PC-9 (cell line): Measurements from ENCODE around the gene LIN37.

ENCODE experiments used
- CTCF ChIP-seq: fragments of 200-600 bp; sonication (generic); conservative IDR thresholded peaks from 2 replicates; pipeline ENCODE4 v1.6.1; 2017; ENCODE audit warnings: mixed run types, antibody characterized with exemption, mild to moderate bottlenecking, moderate library complexity
- EZH2 ChIP-seq: fragments of 200-600 bp; sonication (generic); IDR thresholded peaks from 2 replicates; pipeline ENCODE4 v1.8.0; 2017; ENCODE audit warnings: antibody characterized with exemption, low read depth

- TF ChIP-seq CTCF (no peak), EZH2 (no peak)
Observed at GRCh38 chr19:35767288-35768081, 19.1 kb downstream of the LIN37 start.
